GM08714 (cell line): Measurements from ENCODE around the gene ERGIC2.

Experiments used
- H3K4me3 ChIP-seq: fragments of 200-500 bp; sonication (Bioruptor generic); 2 replicates; pipeline ENCODE4 v1.5.1; 2014; ENCODE audit warnings: mild to moderate bottlenecking, low read length, inconsistent platforms
- ZNF274 ChIP-seq: IDR thresholded peaks from 2 replicates; pipeline ENCODE4 v1.6.1; 2012; ENCODE audit warnings: mild to moderate bottlenecking, low read depth, low read length

ERGIC2 gene, protein sequence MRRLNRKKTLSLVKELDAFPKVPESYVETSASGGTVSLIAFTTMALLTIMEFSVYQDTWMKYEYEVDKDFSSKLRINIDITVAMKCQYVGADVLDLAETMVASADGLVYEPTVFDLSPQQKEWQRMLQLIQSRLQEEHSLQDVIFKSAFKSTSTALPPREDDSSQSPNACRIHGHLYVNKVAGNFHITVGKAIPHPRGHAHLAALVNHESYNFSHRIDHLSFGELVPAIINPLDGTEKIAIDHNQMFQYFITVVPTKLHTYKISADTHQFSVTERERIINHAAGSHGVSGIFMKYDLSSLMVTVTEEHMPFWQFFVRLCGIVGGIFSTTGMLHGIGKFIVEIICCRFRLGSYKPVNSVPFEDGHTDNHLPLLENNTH

DNA sequence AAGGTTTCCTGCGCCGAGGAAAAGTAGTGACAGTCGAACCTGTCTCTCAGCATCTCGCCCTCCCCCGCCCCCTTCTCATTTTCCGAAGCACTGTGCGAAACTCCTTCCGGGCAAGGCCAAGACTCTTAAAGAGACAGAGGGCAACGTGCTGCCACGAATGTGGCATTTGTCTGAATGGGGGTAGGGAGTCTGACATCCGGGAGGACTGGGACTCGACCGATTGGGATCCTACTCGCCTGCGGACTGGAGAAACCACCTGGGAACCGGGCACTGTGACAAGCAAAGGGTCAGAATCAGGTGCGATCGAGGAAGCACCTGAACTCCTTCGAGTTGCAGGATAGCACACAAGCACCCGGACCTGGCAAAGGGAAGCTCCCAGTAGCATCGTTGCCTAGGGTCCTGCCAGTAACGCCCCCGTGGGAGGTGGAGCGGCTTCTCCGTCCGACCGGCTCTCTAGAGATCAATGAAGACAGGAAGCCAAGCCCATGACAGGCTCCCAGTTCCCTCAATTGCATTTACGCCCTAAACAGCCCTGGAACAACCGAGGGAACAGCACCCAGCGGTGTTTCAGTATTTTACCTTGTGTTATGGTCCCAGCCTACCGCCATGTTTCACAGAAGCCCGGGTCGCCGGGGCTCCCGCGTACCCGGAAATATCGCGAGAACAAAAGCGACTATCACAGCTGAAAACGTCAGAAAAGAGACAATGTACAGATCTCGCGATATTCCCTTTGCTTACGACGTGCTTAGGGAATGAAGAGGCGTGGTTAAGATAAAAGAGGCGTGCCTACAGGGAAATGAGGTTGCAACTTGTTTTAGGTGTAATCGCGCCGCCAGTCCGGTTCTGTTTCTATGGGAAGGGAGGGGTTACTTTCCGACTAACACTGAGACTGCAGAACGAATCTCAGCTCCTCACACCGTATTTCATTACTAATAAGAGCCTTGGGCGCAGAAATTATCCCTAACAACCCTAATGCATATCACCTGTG lies at the start of gene ERGIC2:
Gene ERGIC2, minus strand, starts transcription at position 637 of the 988 bp plus-strand sequence. CDS start 9,539 bp downstream, outside the sequence.
- H3K4me3 ChIP-seq, result peak within 1 kb of the TSS; percentile 96
- TF ChIP-seq ZNF274, result no peak

DNA sequence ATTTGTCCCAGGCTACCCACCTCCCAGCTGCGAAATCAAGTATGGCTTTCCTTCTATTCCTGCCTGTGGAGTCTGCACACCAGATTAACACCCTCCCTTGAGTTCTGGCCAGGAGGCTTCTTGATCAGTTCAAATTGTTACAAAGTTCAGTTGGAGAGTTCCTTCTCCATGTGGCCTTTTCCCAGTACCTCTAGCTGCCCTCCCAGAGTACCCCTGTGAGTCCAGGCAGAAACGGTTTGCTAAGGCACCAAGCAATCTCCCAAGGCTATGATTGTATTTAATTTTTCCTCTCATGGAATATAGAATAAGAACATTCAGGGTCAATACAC lies 49.7 kb upstream of the ERGIC2 start:
- TF ChIP-seq ZNF274, result no peak

DNA sequence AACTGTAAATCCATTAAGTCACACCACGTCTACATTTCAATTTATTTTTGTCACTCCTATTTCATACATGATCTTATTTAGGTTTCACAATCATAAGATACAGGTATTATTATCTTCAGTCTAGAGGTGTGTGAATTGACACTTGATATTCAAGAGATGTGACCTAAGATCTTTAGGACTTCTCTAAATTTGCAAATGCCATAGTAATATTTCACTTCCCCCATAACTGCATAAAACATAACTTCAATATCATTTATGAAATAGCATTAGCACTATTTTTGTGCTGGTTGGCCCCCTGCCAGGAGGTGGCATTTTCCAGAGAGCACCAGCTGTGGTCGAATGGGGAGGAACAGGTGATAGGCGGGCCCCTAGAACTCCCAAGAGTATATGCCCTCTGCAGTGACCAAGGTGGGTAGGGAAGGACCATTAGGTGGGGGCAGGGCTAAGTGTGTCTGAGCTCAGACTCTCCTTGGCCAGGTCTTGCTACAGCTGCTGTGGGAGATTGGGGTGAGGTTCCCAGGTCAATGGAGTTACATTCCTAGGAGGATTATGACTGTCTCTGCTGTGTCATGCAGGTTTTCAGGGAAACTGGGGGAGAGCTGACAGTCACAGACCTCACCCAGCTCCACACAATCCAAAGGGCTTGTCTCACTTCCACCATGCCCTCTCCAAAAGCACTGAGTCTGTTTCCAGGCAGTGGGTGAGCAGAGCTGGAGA lies 49.2 kb upstream of the ERGIC2 start:
- no peak overlapping the region for H3K4me3 ChIP-seq
- TF ChIP-seq ZNF274, result no peak

More for the DNA sequence above, 49.7 kb upstream of the ERGIC2 start:
- no peak overlapping the region for H3K4me3 ChIP-seq

DNA sequence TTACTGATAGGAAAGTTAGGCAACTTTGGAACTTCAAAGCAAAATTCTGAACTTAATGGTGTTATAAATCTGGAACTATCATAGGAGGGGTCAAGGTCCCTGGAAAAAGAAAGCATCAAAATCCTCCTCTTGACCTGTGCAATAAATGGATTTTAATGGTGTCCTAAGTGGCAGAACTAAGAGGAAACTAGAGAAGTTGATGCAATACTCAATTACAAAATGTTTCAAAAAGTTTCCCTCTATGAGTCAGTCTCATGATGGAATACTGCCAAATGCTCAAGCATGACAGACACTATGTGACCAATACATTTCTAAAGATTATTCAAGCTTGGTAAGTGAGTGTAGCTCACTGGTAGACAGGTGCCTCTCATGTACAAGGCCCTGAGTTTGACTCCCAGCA lies 47.7 kb upstream of the ERGIC2 start:
- H3K4me3 ChIP-seq, result no peak overlapping the region
- no peak for TF ChIP-seq ZNF274

DNA sequence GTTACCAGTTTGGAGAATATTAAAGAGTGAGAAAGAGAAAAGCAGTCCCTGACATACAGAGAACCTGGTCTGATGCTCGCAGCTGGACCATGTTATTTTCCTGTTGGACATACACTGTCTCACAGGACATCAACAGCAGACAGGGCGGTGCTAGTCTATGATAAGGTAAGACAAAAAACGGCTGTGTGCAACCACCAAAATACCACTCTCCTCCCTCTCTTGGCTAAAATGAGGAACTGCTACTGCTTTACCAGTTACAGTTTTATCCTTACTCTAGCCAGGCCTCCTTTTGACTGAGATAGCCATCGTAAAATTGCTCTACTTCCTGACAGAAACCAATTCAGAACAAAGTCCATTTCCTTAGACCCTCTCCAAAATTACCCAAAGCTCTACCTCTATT lies 47.0 kb upstream of the ERGIC2 start:
- no peak overlapping the region for H3K4me3 ChIP-seq
- no peak for TF ChIP-seq ZNF274

DNA sequence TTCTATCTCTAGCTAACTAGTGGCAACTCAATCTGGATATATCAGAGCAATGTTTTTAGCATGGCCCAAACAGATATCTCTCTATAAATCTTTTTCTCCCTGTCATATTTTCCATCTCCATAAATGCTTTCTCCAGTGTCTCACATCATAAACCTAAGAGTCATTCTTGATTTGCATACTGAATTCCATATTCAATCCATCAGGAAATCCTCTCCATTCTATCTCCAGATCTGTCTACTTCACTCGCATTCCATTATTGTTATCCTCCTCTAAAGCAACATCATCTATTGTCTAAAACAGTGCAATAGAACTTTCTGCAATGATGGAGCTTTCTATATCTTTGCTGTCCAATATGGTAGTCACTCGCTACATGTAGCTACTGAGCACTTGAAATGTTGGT lies 45.5 kb upstream of the ERGIC2 start:
- TF ChIP-seq ZNF274, result no peak
- no peak overlapping the region for H3K4me3 ChIP-seq

DNA sequence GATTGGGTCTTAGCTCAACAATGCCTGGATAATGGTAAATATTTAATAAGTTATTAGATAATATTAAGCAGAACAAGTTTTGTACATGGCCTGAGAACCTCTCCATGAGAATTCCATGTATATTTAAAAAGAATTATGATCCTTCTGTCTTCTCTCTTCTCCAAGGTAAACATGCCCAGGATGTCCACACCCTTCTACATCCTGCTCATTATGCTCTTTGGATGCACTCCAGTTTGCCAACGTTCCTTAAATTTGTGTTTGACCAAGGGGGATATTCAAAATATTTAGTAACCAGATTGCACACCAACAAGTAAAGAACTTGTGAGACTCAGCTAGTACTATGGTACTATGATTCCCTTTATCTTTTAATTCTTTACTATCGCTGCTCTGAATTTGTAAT lies 44.8 kb upstream of the ERGIC2 start:
- H3K4me3 ChIP-seq, result no peak overlapping the region
- TF ChIP-seq ZNF274, result no peak

DNA sequence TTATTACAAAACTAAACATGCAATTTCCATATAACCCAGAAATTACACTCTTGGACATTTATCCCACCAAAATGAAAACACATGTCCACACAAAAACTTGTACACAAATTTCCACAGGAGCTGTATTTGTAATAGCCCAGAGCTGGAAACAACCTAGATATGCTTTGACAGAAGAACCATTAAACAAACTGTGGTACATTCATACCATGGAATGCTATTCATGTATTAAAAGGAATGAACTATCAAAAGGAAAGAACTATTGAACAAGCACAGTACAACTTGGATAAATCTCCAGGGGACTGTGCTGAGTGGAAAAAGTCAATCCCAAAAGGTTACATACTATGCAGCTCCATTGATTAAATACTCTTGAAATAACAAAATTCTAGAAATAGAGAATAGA lies 35.8 kb upstream of the ERGIC2 start:
- H3K4me3 ChIP-seq, result no peak overlapping the region
- no peak for TF ChIP-seq ZNF274

DNA sequence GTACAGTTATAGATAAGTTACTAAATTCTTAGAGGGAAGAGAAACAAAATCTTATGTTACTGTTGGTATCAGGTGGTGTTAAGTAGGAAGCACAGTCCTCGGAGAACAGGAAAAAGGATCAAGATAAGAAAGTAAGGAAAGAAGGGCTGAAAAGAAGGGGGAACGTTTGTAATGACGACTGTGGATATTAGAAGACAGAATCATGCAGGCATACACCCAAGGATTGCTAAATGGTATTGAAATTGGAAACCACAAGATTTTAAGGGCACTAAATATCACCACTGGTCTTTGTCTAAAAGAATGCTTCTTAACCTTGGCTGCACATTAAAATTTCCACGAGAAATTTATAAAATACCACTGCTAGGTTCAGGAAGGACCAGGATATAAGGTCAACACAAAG lies 34.1 kb upstream of the ERGIC2 start:
- no peak for TF ChIP-seq ZNF274
- no peak overlapping the region for H3K4me3 ChIP-seq

DNA sequence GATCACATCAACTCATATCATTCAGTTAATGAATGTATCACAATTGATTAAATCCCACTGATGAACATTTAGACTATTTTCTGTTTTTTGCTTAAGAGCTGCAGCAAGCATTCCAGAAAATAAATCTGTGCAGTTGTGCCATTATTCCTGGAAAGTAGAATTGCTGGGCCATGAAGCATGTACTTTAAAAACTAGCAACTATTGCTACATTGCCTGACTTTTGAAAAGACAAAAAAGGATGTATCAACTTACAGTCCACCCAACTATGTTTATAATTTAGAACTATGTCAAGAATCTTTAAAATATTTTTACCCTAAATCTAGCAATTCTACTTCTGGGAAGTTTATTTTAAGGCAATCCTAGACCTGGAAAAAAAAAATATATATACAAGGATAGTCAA lies 33.4 kb upstream of the ERGIC2 start:
- TF ChIP-seq ZNF274, result no peak
- H3K4me3 ChIP-seq, result no peak overlapping the region

DNA sequence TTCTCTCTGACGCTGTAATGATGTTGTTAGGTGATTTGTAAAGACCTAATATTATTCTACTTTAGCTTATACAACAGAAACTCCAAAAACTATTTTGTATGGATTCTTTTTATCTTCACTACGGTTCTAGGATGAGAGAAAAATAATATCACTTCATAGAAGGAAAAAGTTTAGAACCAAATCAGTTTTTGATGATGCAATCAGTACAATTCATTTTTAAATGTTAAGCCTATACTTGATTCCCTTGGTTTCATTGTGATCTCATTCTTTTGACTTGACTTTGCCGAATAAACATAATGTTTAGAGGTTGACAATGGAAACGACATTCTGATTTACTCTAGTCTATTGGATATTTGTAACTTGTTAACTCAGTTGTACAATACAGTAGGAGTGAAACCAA lies 24.6 kb upstream of the ERGIC2 start:
- no peak overlapping the region for H3K4me3 ChIP-seq
- TF ChIP-seq ZNF274, result no peak

DNA sequence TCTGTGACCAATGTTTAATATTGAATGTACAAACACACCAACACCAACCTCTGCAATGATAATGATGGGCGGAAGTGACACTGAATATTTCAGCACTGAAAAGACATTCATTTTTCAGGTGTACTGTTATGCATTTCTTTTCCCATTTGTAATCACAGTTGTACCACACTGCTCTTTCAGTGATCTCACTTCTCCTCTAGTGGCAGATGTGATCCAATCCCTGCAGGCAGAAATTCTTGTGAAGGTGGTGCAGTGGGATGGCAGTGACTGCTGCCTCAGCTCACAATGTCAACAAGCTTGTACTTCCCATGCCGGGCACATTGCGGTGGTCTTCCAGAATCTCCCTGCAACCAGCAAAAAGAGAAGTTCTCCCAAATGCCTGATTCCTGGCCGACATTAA lies 23.0 kb upstream of the ERGIC2 start:
- TF ChIP-seq ZNF274, result no peak

DNA sequence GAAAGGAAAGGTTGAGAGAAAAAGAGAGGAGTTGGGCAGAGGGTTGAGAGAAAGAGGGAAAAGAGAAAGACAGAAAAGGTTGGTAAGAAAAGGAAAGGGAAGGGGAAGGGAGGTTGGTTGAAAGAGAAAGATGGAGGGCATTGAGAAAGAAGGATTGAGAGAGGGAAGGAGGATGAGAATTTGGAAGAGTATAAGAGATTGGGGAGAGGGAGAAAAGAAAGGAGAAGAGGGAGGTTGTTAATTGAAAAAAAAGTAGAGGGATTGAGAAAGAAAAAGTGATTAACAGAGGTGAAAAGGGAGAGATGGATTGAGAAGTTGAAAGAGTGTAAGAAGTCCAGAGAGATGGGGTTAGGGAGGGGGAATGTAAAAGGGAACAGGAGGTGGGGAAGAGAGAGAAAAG lies 21.5 kb upstream of the ERGIC2 start:
- TF ChIP-seq ZNF274, result no peak
- no peak overlapping the region for H3K4me3 ChIP-seq

More for the DNA sequence above, 23.0 kb upstream of the ERGIC2 start:
- H3K4me3 ChIP-seq, result no peak overlapping the region

DNA sequence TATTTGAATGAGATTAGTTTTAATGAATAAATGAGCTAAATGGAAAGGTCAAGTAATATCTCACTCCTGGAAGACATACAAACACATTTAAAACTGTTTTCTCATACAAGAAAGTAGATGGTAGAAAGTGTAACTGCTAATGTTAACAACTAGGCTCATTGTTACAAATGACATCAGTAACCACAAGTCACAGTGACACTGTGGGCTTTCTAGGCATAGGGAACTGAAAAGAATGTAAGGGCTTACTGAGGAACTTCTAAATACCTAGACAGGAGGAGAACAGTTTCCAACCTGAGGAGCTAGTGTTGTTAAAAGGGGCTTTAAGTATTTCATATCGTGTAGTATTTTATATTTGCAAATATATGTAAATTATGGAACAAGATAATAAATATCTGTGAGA lies 17.5 kb upstream of the ERGIC2 start:
- H3K4me3 ChIP-seq, result no peak overlapping the region
- no peak for TF ChIP-seq ZNF274
